HepG2 (cell line): ENCODE data around the gene LAMB4. TPM values are rescaled to one million over a fixed set of nuclear protein-coding genes. Genes with fewer than 3 reads are reported as not detected.

Source experiments
- ATF1 ChIP-seq: IDR thresholded peaks from 2 replicates; pipeline ENCODE4 v1.6.1; 2016; ENCODE audit warnings: mild to moderate bottlenecking, control low read depth
- BCL6 ChIP-seq: IDR thresholded peaks from 2 replicates; pipeline ENCODE4 v1.6.1; 2016; ENCODE audit warnings: missing genetic modification reagents, missing compliant biosample characterization
- BHLHE40 ChIP-seq: IDR thresholded peaks from 2 replicates; pipeline ENCODE4 v1.6.1; 2011; ENCODE audit warnings: low read length, improper control_type of control experiment
- BRD4 ChIP-seq: sonication (generic); formaldehyde crosslinking; IDR thresholded peaks from 2 replicates; pipeline ENCODE4 v1.4.0; 2020; ENCODE audit warnings: missing genetic modification reagents
- HNF4A ChIP-seq: sonication (generic); formaldehyde crosslinking; IDR thresholded peaks from 2 replicates; pipeline ENCODE4 v1.4.0; 2020; ENCODE audit warnings: missing genetic modification reagents
- PHF21A ChIP-seq: sonication (generic); formaldehyde crosslinking; IDR thresholded peaks from 2 replicates; pipeline ENCODE4 v1.5.0; 2020; ENCODE audit warnings: mild to moderate bottlenecking, missing genetic modification reagents
- POLR2A ChIP-seq, 2 experiments: IDR thresholded peaks; 2 replicates each; pipeline ENCODE4 v1.6.1; 2011; ENCODE audit warnings: low read depth in 2 of 2, low read length in 2 of 2, mild to moderate bottlenecking in 1 of 2, moderate library complexity in 1 of 2; ENCODE audit not compliant: insufficient read depth in 1 of 2
- RXRA ChIP-seq: sonication (generic); formaldehyde crosslinking; IDR thresholded peaks from 2 replicates; pipeline ENCODE4 v1.5.1; 2020; ENCODE audit warnings: missing genetic modification reagents
- TAF1 ChIP-seq: sonication (generic); formaldehyde crosslinking; IDR thresholded peaks from 2 replicates; pipeline ENCODE4 v1.4.0; 2020; ENCODE audit warnings: missing genetic modification reagents
- ZC3H4 ChIP-seq: sonication (generic); formaldehyde crosslinking; IDR thresholded peaks from 2 replicates; pipeline ENCODE4 v1.4.0; 2020; ENCODE audit warnings: missing genetic modification reagents, borderline replicate concordance
- ZNF431 ChIP-seq: sonication (generic); formaldehyde crosslinking; IDR thresholded peaks from 2 replicates; pipeline ENCODE4 v1.9.0; 2022; ENCODE audit warnings: missing genetic modification reagents, low read depth, mild to moderate bottlenecking, borderline replicate concordance
- ZNF441 ChIP-seq: sonication (generic); formaldehyde crosslinking; IDR thresholded peaks from 2 replicates; pipeline ENCODE4 v1.7.0; 2021; ENCODE audit warnings: missing genetic modification reagents, borderline replicate concordance
- ZNF510 ChIP-seq: sonication (generic); formaldehyde crosslinking; IDR thresholded peaks from 2 replicates; pipeline ENCODE4 v1.4.0; 2020; ENCODE audit warnings: low read depth, mild to moderate bottlenecking, missing genetic modification reagents
- ZNF563 ChIP-seq: sonication (generic); formaldehyde crosslinking; IDR thresholded peaks from 2 replicates; pipeline ENCODE4 v1.8.0; 2022; ENCODE audit warnings: mild to moderate bottlenecking, moderate library complexity, missing genetic modification reagents
- ZNF589 ChIP-seq: sonication (generic); formaldehyde crosslinking; conservative IDR thresholded peaks from 2 replicates; pipeline ENCODE4 v1.8.0; 2022; ENCODE audit warnings: mild to moderate bottlenecking, moderate library complexity, missing genetic modification reagents
- ZNF776 ChIP-seq: sonication (generic); formaldehyde crosslinking; IDR thresholded peaks from 2 replicates; pipeline ENCODE4 v1.4.0; 2020; ENCODE audit warnings: mild to moderate bottlenecking, missing genetic modification reagents
- ZNF780A ChIP-seq: sonication (generic); formaldehyde crosslinking; IDR thresholded peaks from 2 replicates; pipeline ENCODE4 v1.8.0; 2022; ENCODE audit warnings: mild to moderate bottlenecking, missing genetic modification reagents, moderate library complexity
- ZNF839 ChIP-seq: sonication (generic); formaldehyde crosslinking; IDR thresholded peaks from 2 replicates; pipeline ENCODE4 v1.4.0; 2020; ENCODE audit warnings: missing genetic modification reagents, mild to moderate bottlenecking, borderline replicate concordance
- ZNF878 ChIP-seq: sonication (generic); formaldehyde crosslinking; IDR thresholded peaks from 2 replicates; pipeline ENCODE4 v1.8.1; 2023; ENCODE audit warnings: mild to moderate bottlenecking, missing genetic modification reagents, moderate library complexity
- polyA plus RNA-seq, 8 experiments: library from polyadenylated mRNA; depleted of rRNA in 3 of 8; stranded (reverse) in 7 of 8; unstranded in 1 of 8; fragments of >200 nt; fragmentation: Illumina TruSeq in 4 of 8; extraction: Trizol in 4 of 8; gene quantifications; 2 replicates each; pipeline versions ENCODE4 v1.2.1 to v1.2.3, GENCODE V29; 2011 to 2016; ENCODE audit warnings: low read depth in 4 of 8, missing spikeins in 1 of 8, mixed read lengths in 1 of 8; ENCODE audit not compliant: insufficient read depth in 1 of 8
- total RNA-seq, 5 experiments: library from RNA; depleted of rRNA; stranded (reverse); fragments of >200 nt; fragmentation: Illumina TruSeq; extraction: Trizol; gene quantifications; 2 replicates each; pipeline ENCODE4 v1.2.3, GENCODE V29; 2016; ENCODE audit warnings: low read depth in 1 of 5
- TF ChIP-seq, protein P1 (sequence below): sonication (generic); formaldehyde crosslinking; IDR thresholded peaks from 2 replicates; pipeline ENCODE4 v1.4.0; 2020; ENCODE audit warnings: missing genetic modification reagents
- TF ChIP-seq, protein P2 (sequence below): sonication (generic); formaldehyde crosslinking; IDR thresholded peaks from 2 replicates; pipeline ENCODE4 v1.4.0; 2020; ENCODE audit warnings: mild to moderate bottlenecking, missing genetic modification reagents
- TF ChIP-seq, protein P3 (sequence below), 2 experiments: fragments of 450-650 bp in 1 of 2; sonication (generic) in 1 of 2; formaldehyde crosslinking; IDR thresholded peaks; 2 replicates each; pipeline versions ENCODE4 v1.5.0 to v1.8.0; 2020 to 2022; ENCODE audit warnings: mild to moderate bottlenecking in 1 of 2, missing genetic modification reagents in 1 of 2
- TF ChIP-seq, protein P4 (sequence below): sonication (generic); formaldehyde crosslinking; IDR thresholded peaks from 2 replicates; pipeline ENCODE4 v1.5.0; 2020; ENCODE audit warnings: missing genetic modification reagents, mild to moderate bottlenecking, borderline replicate concordance
- TF ChIP-seq, protein P5 (sequence below): IDR thresholded peaks from 2 replicates; pipeline ENCODE4 v1.6.1; 2016; ENCODE audit warnings: missing genetic modification reagents, missing compliant biosample characterization

LAMB4 gene
- total and polyA plus RNA-seq, 2 of the 13 experiments (the other 11 are each of a cell fraction or from before 2014, with no cell fraction given): 0.05 TPM; not detected in 1

DNA sequence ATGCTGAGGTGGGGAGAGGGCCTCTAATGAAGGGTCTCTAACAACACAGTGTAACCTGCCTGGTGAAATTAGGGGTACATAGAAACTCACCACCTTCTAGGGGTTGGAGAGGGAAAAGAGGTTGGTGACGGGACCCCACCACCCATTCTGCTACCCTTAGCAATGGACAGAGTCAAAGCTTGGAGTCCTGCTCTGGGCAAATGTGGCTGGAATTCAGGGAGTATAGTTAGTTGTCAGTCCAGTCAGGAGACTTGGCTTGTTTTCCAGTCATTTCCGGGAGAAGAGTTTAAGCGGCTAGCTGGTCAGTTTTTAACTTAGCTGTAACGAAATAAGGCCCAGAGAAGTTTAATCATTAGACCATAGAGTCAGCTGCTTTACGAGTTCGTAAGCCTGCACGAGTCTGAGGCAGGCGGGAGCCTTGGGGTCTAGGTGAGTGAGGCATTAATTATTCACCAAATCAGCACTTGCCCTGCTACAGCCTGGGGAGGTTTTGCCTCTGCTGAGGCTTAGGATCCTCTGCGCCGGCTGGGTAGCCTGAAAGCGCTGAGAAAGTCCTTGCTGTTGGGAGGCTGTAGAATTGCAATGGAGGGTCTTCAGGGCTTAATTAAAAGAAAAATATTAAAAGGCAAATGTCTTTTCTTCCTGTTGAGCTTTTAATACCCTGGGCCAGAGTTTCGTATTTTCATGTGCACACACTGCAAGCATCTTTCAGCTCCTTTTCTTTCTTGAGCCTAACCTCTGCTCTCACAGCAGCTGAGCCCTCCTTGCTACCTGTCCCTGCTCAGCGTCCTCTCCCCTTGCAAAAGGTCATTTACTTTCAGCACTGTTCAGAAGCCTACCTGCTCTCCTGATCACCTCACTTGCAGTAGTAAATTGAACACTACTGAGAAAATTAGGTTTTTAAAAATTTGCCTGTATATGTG, 125.7 kb downstream of the LAMB4 start (continued):
- TF ChIP-seq, protein P1, sequence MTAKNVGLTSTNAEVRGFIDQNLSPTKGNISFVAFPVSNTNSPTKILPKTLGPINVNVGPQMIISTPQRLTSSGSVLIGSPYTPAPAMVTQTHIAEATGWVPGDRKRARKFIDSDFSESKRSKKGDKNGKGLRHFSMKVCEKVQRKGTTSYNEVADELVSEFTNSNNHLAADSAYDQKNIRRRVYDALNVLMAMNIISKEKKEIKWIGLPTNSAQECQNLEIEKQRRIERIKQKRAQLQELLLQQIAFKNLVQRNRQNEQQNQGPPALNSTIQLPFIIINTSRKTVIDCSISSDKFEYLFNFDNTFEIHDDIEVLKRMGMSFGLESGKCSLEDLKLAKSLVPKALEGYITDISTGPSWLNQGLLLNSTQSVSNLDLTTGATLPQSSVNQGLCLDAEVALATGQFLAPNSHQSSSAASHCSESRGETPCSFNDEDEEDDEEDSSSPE (CRISPR knock-in tag): peak; percentile 33; the same call in 1 of the 2 replicates
- TF ChIP-seq ZNF563 (CRISPR knock-in tag): no peak
- TF ChIP-seq ZNF589 (CRISPR knock-in tag): no peak
- TF ChIP-seq ZC3H4 (CRISPR knock-in tag): peak; percentile 11; the same call in 1 of the 2 replicates
- TF ChIP-seq POLR2A (IDR thresholded peaks at IDR 0.05; ENCODE audit: insufficient read depth in 1 of 2, low read depth in 2 of 2, low read length in 2 of 2): peak; percentile 39 to 47; a peak in 2 of 4 replicates
- 0 out of 2 replicates have a peak, but pooled peaks have one; percentile 59 for TF ChIP-seq ZNF510
- TF ChIP-seq TAF1 (CRISPR knock-in tag): peak; percentile 61; the same call in 1 of the 2 replicates
- TF ChIP-seq ZNF780A (CRISPR knock-in tag): peak; percentile 56; the same call in 1 of the 2 replicates
- no peak for TF ChIP-seq HNF4A (CRISPR knock-in tag)
- TF ChIP-seq ZNF776: 0 out of 2 replicates have a peak, but pooled peaks have one; percentile 27
- TF ChIP-seq BHLHE40: no peak
- 0 out of 2 replicates have a peak, but pooled peaks have one; percentile 41 for TF ChIP-seq ZNF431 (CRISPR knock-in tag)
- peak; percentile 30; the same call in 1 of the 2 replicates for TF ChIP-seq BCL6 (CRISPR knock-in tag)
- TF ChIP-seq, protein P2, sequence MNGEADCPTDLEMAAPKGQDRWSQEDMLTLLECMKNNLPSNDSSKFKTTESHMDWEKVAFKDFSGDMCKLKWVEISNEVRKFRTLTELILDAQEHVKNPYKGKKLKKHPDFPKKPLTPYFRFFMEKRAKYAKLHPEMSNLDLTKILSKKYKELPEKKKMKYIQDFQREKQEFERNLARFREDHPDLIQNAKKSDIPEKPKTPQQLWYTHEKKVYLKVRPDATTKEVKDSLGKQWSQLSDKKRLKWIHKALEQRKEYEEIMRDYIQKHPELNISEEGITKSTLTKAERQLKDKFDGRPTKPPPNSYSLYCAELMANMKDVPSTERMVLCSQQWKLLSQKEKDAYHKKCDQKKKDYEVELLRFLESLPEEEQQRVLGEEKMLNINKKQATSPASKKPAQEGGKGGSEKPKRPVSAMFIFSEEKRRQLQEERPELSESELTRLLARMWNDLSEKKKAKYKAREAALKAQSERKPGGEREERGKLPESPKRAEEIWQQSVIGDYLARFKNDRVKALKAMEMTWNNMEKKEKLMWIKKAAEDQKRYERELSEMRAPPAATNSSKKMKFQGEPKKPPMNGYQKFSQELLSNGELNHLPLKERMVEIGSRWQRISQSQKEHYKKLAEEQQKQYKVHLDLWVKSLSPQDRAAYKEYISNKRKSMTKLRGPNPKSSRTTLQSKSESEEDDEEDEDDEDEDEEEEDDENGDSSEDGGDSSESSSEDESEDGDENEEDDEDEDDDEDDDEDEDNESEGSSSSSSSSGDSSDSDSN (CRISPR knock-in tag): peak; percentile 52
- TF ChIP-seq, protein P3, sequence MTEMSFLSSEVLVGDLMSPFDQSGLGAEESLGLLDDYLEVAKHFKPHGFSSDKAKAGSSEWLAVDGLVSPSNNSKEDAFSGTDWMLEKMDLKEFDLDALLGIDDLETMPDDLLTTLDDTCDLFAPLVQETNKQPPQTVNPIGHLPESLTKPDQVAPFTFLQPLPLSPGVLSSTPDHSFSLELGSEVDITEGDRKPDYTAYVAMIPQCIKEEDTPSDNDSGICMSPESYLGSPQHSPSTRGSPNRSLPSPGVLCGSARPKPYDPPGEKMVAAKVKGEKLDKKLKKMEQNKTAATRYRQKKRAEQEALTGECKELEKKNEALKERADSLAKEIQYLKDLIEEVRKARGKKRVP (CRISPR knock-in tag; IDR thresholded peaks at IDR 0.05): peak in 1 of 2 experiments; percentile 49; a peak in 1 of 4 replicates
- TF ChIP-seq, protein P4, sequence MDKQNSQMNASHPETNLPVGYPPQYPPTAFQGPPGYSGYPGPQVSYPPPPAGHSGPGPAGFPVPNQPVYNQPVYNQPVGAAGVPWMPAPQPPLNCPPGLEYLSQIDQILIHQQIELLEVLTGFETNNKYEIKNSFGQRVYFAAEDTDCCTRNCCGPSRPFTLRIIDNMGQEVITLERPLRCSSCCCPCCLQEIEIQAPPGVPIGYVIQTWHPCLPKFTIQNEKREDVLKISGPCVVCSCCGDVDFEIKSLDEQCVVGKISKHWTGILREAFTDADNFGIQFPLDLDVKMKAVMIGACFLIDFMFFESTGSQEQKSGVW (CRISPR knock-in tag): no peak
- TF ChIP-seq ATF1 (CRISPR knock-in tag): no peak
- TF ChIP-seq PHF21A (CRISPR knock-in tag): peak; percentile 55; the same call in 1 of the 2 replicates
- 0 out of 2 replicates have a peak, but pooled peaks have one; percentile 22 for TF ChIP-seq RXRA (CRISPR knock-in tag)
- TF ChIP-seq ZNF441: 0 out of 2 replicates have a peak, but pooled peaks have one; percentile 20
- 0 out of 2 replicates have a peak, but pooled peaks have one; percentile 34 for TF ChIP-seq ZNF878 (CRISPR knock-in tag)
- no peak for TF ChIP-seq ZNF839 (CRISPR knock-in tag)
- 0 out of 2 replicates have a peak, but pooled peaks have one; percentile 45 for TF ChIP-seq BRD4 (CRISPR knock-in tag)
- TF ChIP-seq, protein P5, sequence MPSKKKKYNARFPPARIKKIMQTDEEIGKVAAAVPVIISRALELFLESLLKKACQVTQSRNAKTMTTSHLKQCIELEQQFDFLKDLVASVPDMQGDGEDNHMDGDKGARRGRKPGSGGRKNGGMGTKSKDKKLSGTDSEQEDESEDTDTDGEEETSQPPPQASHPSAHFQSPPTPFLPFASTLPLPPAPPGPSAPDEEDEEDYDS: peak; percentile 46
